HS-27A (cell line): ENCODE results near the gene PRR14L.

Source experiments
- DNase-seq: peaks from one replicate; pipeline ENCODE4 v3.0.0-alpha.2; 2012; ENCODE audit warnings: low read depth, missing footprints

PRR14L gene

GRCh38 chr22:31639436-31640039 is 110.4 kb downstream of the PRR14L start:
- DNase-seq: no peak

- no peak for DNase-seq
Observed at GRCh38 chr22:31637891-31638618, 111.9 kb downstream of the PRR14L start.

GRCh38 chr22:31637447-31637890 is 112.5 kb downstream of the PRR14L start:
- no peak for DNase-seq

- DNase-seq: no peak
Observed at GRCh38 chr22:31635638-31636306, 114.2 kb downstream of the PRR14L start.

GRCh38 chr22:31631436-31631835 is 118.5 kb downstream of the PRR14L start:
- DNase-seq: no peak
